ENCODE results near the gene MOBP. TPM values are rescaled to one million over a fixed set of nuclear protein-coding genes. Genes with fewer than 3 reads are reported as not detected.

MOBP gene
- total RNA-seq, 1 experiment from 2014 or later = not detected

DNA sequence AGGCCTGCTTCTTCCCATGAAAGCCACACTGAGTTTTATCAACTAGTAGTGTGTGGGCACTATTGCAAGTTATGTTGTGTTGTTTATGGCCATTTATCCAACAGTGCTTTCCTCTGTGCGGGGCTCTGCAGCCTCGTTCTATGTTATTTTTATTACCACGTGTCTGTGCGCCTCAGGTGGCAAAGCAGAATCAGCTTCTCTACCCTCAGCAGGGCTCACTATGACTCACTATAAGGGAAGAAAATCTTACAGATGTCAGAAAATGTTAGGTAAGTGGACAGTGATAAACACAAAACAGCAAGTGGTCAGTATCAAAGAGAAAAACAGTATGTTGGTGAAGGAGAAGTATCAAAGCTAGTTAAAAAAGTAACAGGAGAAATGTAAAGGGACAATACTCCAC is 61.4 kb downstream of the MOBP start:
- ChIA-PET POLR2A (no interaction called here), RAD21 (ENCODE audit: low non-redundant PET in 1 of 2, low total read pairs in 2 of 2, uncharacterized antibody in 2 of 2, unreplicated experiment in 2 of 2) (no interaction called here), CTCF (no interaction called here)
- no peak for TF ChIP-seq RAD21 (IDR thresholded peaks at IDR 0.05; ENCODE audit: low read depth)
- no peak for TF ChIP-seq ELF1 (IDR thresholded peaks at IDR 0.05; ENCODE audit: borderline replicate concordance, low read depth)
- TF ChIP-seq POLR2A (IDR thresholded peaks at IDR 0.05; ENCODE audit: borderline replicate concordance, extremely low read depth, insufficient read depth, insufficient read length) = no peak
- TF ChIP-seq CBX3 (IDR thresholded peaks at IDR 0.05; ENCODE audit: low read depth) = no peak
- TF ChIP-seq POLR2AphosphoS5 (IDR thresholded peaks at IDR 0.05; ENCODE audit: low read depth, low read length) = no peak
- TF ChIP-seq, protein P1, sequence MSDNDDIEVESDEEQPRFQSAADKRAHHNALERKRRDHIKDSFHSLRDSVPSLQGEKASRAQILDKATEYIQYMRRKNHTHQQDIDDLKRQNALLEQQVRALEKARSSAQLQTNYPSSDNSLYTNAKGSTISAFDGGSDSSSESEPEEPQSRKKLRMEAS (IDR thresholded peaks at IDR 0.05) = no peak
- no peak for TF ChIP-seq EGR1 (IDR thresholded peaks at IDR 0.05; ENCODE audit: low read depth)
- TF ChIP-seq, protein P2, sequence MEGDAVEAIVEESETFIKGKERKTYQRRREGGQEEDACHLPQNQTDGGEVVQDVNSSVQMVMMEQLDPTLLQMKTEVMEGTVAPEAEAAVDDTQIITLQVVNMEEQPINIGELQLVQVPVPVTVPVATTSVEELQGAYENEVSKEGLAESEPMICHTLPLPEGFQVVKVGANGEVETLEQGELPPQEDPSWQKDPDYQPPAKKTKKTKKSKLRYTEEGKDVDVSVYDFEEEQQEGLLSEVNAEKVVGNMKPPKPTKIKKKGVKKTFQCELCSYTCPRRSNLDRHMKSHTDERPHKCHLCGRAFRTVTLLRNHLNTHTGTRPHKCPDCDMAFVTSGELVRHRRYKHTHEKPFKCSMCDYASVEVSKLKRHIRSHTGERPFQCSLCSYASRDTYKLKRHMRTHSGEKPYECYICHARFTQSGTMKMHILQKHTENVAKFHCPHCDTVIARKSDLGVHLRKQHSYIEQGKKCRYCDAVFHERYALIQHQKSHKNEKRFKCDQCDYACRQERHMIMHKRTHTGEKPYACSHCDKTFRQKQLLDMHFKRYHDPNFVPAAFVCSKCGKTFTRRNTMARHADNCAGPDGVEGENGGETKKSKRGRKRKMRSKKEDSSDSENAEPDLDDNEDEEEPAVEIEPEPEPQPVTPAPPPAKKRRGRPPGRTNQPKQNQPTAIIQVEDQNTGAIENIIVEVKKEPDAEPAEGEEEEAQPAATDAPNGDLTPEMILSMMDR (IDR thresholded peaks at IDR 0.05 in 2 of 3, conservative IDR thresholded peaks at IDR 0.05 in 1 of 3; ENCODE audit: borderline replicate concordance in 1 of 3, insufficient read depth in 1 of 3, low read depth in 2 of 3, low read length in 2 of 3) = no peak
- no peak for TF ChIP-seq JUND (IDR thresholded peaks at IDR 0.05)
- no peak for TF ChIP-seq EZH2 (IDR thresholded peaks at IDR 0.05)
- TF ChIP-seq, protein P3, sequence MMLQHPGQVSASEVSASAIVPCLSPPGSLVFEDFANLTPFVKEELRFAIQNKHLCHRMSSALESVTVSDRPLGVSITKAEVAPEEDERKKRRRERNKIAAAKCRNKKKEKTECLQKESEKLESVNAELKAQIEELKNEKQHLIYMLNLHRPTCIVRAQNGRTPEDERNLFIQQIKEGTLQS (IDR thresholded peaks at IDR 0.05) = no peak
- no peak for TF ChIP-seq ZFX (IDR thresholded peaks at IDR 0.05)
- no peak for TF ChIP-seq YY1 (IDR thresholded peaks at IDR 0.05; ENCODE audit: extremely low read depth, insufficient replicate concordance, low read depth, low read length)
- no peak for TF ChIP-seq FOSL1 (IDR thresholded peaks at IDR 0.05; ENCODE audit: low read depth)
- Histone ChIP-seq H3K4me2 (ENCODE audit: low read length) (no peak overlapping the region), H3K9me3 (ENCODE audit: control insufficient read depth in 1 of 2, insufficient read depth in 1 of 2, low read depth in 1 of 2, low read length in 2 of 2) (peaks cover 0 to 8% of the 10 kb centered on the region in 2 experiments; a peak in 2 of 4 replicates), H3K36me3 (ENCODE audit: control insufficient read depth in 1 of 2, insufficient read depth in 2 of 2, low read length in 2 of 2) (no peaks in the 10 kb centered on the region; a peak in 1 of 4 replicates), H4K20me1 (ENCODE audit: insufficient read depth) (no peaks in the 10 kb centered on the region), H3K9me2 (ENCODE audit: insufficient read depth) (no peaks in the 10 kb centered on the region), H3K27me3 (ENCODE audit: insufficient read depth, low read length) (no peaks in the 10 kb centered on the region), H3K4me3 (replicated peaks in 1 of 2; ENCODE audit: low read depth in 1 of 2, low read length in 2 of 2) (no peak overlapping the region), H3K27ac (ENCODE audit: low read depth, low read length) (no peak overlapping the region), H2AFZ (ENCODE audit: low read depth, low read length, poor library complexity, severe bottlenecking) (no peak overlapping the region), H3K79me2 (ENCODE audit: insufficient read depth, low read length) (no peaks in the 10 kb centered on the region), H3K4me1 (ENCODE audit: control insufficient read depth in 1 of 2, insufficient read depth in 2 of 2, low read length in 2 of 2) (peaks cover 0 to 9% of the 10 kb centered on the region in 2 experiments; a peak in 1 of 4 replicates), H3K9ac (ENCODE audit: low read length) (no peak overlapping the region)
- BruUV-seq (replicated peaks) = no TSS peak
- intact Hi-C loops (cut with micrococcal nuclease) = no loop called here
- DNase-seq (ENCODE audit: low read depth, low spot score) (no peak), ATAC-seq (no peak)
